SK-N-SH (cell line): ENCODE results near the gene PSAT1. TPM values are rescaled to one million over a fixed set of nuclear protein-coding genes. Genes with fewer than 3 reads are reported as not detected.

ENCODE experiments used
- CTCF ChIA-PET: fragments of 300-600, 350-600 bp; formaldehyde crosslinking; extraction: SDS; loops from one replicate; lab custom pipeline; 2021; lab: Yijun Ruan, JAX
- POLR2A ChIA-PET: fragments of 350-600 bp; sonication (Branson Sonifier 250); formaldehyde crosslinking; extraction: SDS; loops from one replicate; lab custom pipeline; 2020; ENCODE audit warnings: antibody characterized with exemption, inconsistent platforms; lab: Yijun Ruan, JAX
- DNase-seq: peaks from one replicate; pipeline ENCODE4 v3.0.0; 2012
- H2AFZ ChIP-seq: fragments of 200-600 bp; sonication (generic); 2 replicates; pipeline ENCODE4 v1.8.1; 2016; ENCODE audit warnings: antibody characterized with exemption, mild to moderate bottlenecking, low read depth
- H3F3A ChIP-seq: fragments of 200-600 bp; sonication (generic); replicated peaks from 2 replicates; pipeline ENCODE3; 2016; ENCODE audit warnings: antibody characterized with exemption, mild to moderate bottlenecking; ENCODE audit not compliant: insufficient read depth
- H3K27ac ChIP-seq, 2 experiments: fragments of 200-500 bp in 1 of 2; fragments of 200-600 bp in 1 of 2; sonication (Bioruptor generic) in 1 of 2; sonication (generic), shearing (Covaris generic) in 1 of 2; 2 replicates each; pipeline versions ENCODE4 v1.5.1 to v1.6.1; 2014 to 2016; ENCODE audit warnings: low read depth in 2 of 2, inconsistent platforms in 1 of 2, low read length in 1 of 2, mild to moderate bottlenecking in 1 of 2, mixed read lengths in 1 of 2
- H3K27me3 ChIP-seq: fragments of 200-600 bp; sonication (generic), shearing (Covaris generic); 2 replicates; pipeline ENCODE4 v1.6.1; 2016; ENCODE audit warnings: mixed run types; ENCODE audit not compliant: insufficient read depth
- H3K36me3 ChIP-seq, 2 experiments: fragments of 200-500 bp in 1 of 2; fragments of 200-600 bp in 1 of 2; sonication (Bioruptor generic) in 1 of 2; sonication (generic) in 1 of 2; replicated peaks in 1 of 2; 2 replicates each; pipeline versions ENCODE3 to v1.5.1; 2014 to 2016; ENCODE audit warnings: low read length in 1 of 2, mild to moderate bottlenecking in 1 of 2; ENCODE audit not compliant: insufficient read depth in 2 of 2, control insufficient read depth in 1 of 2
- H3K4me1 ChIP-seq, 2 experiments: fragments of 200-500 bp in 1 of 2; fragments of 200-600 bp in 1 of 2; sonication (Bioruptor generic) in 1 of 2; sonication (generic), shearing (Covaris generic) in 1 of 2; 2 replicates each; pipeline versions ENCODE4 v1.5.1 to v1.6.1; 2014 to 2016; ENCODE audit warnings: low read depth in 1 of 2, low read length in 1 of 2, mixed run types in 1 of 2; ENCODE audit not compliant: insufficient read depth in 2 of 2, control insufficient read depth in 1 of 2
- H3K4me2 ChIP-seq: fragments of 200-600 bp; sonication (generic), shearing (Covaris generic); 2 replicates; pipeline ENCODE4 v1.6.1; 2017; ENCODE audit warnings: mixed run types
- H3K4me3 ChIP-seq, 2 experiments: fragments of 200-500 bp in 1 of 2; fragments of 200-600 bp in 1 of 2; sonication (Bioruptor generic) in 1 of 2; sonication (generic), shearing (Covaris generic) in 1 of 2; 2 replicates each; pipeline versions ENCODE4 v1.5.1 to v1.8.1; 2014 to 2016; ENCODE audit warnings: low read depth in 2 of 2, inconsistent platforms in 1 of 2, low read length in 1 of 2, mild to moderate bottlenecking in 1 of 2, mixed read lengths in 1 of 2, moderate library complexity in 1 of 2
- H3K79me2 ChIP-seq: fragments of 200-600 bp; sonication (generic); 2 replicates; pipeline ENCODE4 v1.8.1; 2017; ENCODE audit warnings: mild to moderate bottlenecking; ENCODE audit not compliant: insufficient read depth
- H3K9ac ChIP-seq: fragments of 200-600 bp; sonication (generic); 2 replicates; pipeline ENCODE4 v1.6.1; 2017; ENCODE audit warnings: mixed run types
- H3K9me2 ChIP-seq: fragments of 200-600 bp; sonication (generic); 2 replicates; pipeline ENCODE4 v1.6.1; 2017; ENCODE audit warnings: mixed run types
- H3K9me3 ChIP-seq: fragments of 200-600 bp; sonication (generic); 2 replicates; pipeline ENCODE4 v1.6.1; 2017; ENCODE audit warnings: mixed run types, mild to moderate bottlenecking, moderate library complexity
- H4K20me1 ChIP-seq: fragments of 200-600 bp; sonication (generic); 2 replicates; pipeline ENCODE4 v1.6.1; 2017; ENCODE audit warnings: mild to moderate bottlenecking, mixed run types; ENCODE audit not compliant: insufficient read depth
- CHD2 ChIP-seq: fragments of 150-350 bp; IDR thresholded peaks from 2 replicates; pipeline ENCODE4 v1.6.1; 2018; ENCODE audit warnings: low read length; ENCODE audit not compliant: partially characterized antibody
- ELF1 ChIP-seq: IDR thresholded peaks from 2 replicates; pipeline ENCODE4 v1.4.0; 2012
- JUND ChIP-seq: IDR thresholded peaks from 2 replicates; pipeline ENCODE4 v1.4.0; 2012
- MAX ChIP-seq: IDR thresholded peaks from 2 replicates; pipeline ENCODE4 v1.4.0; 2012; ENCODE audit warnings: low read depth
- NFIC ChIP-seq: IDR thresholded peaks from 2 replicates; pipeline ENCODE4 v1.4.0; 2012; ENCODE audit warnings: borderline replicate concordance
- RAD21 ChIP-seq: IDR thresholded peaks from 2 replicates; pipeline ENCODE4 v1.6.1; 2012; ENCODE audit warnings: mild to moderate bottlenecking, low read length
- RCOR1 ChIP-seq: fragments of 150-350 bp; IDR thresholded peaks from 2 replicates; pipeline ENCODE4 v1.6.1; 2017; ENCODE audit warnings: antibody characterized with exemption, low read length
- SIN3A ChIP-seq: IDR thresholded peaks from 2 replicates; pipeline ENCODE4 v1.6.1; 2012; ENCODE audit warnings: low read depth, mild to moderate bottlenecking, low read length, moderate library complexity, borderline replicate concordance
- SMC3 ChIP-seq: IDR thresholded peaks from 2 replicates; pipeline ENCODE4 v1.6.1; 2012; ENCODE audit warnings: low read depth, low read length, improper control_type of control experiment
- TEAD4 ChIP-seq: IDR thresholded peaks from 2 replicates; pipeline ENCODE4 v1.4.0; 2012; ENCODE audit warnings: mild to moderate bottlenecking, borderline replicate concordance; ENCODE audit not compliant: insufficient read depth
- USF1 ChIP-seq: IDR thresholded peaks from 2 replicates; pipeline ENCODE4 v1.4.0; 2012; ENCODE audit warnings: low read depth, borderline replicate concordance
- WGBS: methylation state at CpG from one replicate; pipeline ENCODE4 v1.1.6; 2017; ENCODE audit warnings: low lambda C conversion rate; 5-methylcytosine and 5-hydroxymethylcytosine counted together
- polyA plus RNA-seq, 3 experiments: library from polyadenylated mRNA; depleted of rRNA; stranded (reverse); fragments of >200 nt; gene quantifications; 2 replicates each; pipeline ENCODE4 v1.2.3, GENCODE V29; 2012
- TF ChIP-seq, protein P1 (sequence below): IDR thresholded peaks from 2 replicates; pipeline ENCODE4 v1.6.1; 2012; ENCODE audit warnings: mild to moderate bottlenecking, low read depth, low read length, moderate library complexity
- TF ChIP-seq, protein P2 (sequence below): fragments of 200-600 bp; sonication (generic); IDR thresholded peaks from 2 replicates; pipeline ENCODE4 v1.6.1; 2017; ENCODE audit warnings: antibody characterized with exemption, mild to moderate bottlenecking, moderate library complexity

The PSAT1 gene
- polyA plus RNA-seq, 1 of the 3 experiments (the other 2 are of a cell fraction): 37.0 TPM

GRCh38 chr9:78369639-78370219 is 72.8 kb downstream of the PSAT1 start:
- peaks cover 0 to 5% of the 10 kb centered on the region in 2 experiments; a peak in 1 of 4 replicates for H3K4me1 ChIP-seq
- no peaks in the 10 kb centered on the region for H3K9me3 ChIP-seq
- DNase-seq: peak; percentile 79
- H2AFZ ChIP-seq: no peak overlapping the region
- H3K4me2 ChIP-seq: no peak overlapping the region
- no peaks in the 10 kb centered on the region for H3K79me2 ChIP-seq
- H3K27ac ChIP-seq: no peak overlapping the region
- H3K27me3 ChIP-seq: no peaks in the 10 kb centered on the region; the same call in 1 of the 2 replicates
- no peaks in the 10 kb centered on the region for H3K9me2 ChIP-seq
- H4K20me1 ChIP-seq: no peaks in the 10 kb centered on the region
- H3K9ac ChIP-seq: no peak overlapping the region
- no peaks in the 10 kb centered on the region for H3F3A ChIP-seq
- no peaks in the 10 kb centered on the region for H3K36me3 ChIP-seq
- CTCF ChIA-PET: interaction anchor here (0.5 to 5.7 kb wide), 50 partner anchors 9 to 926 kb away, joined by 3 to 82 read pairs (median 4); partner anchors contain the start of gene PSAT1
- POLR2A ChIA-PET: interaction anchor here (0.6 to 1.7 kb wide), 2 partner anchors 73 to 1202 kb away, joined by 3 to 7 read pairs; partner anchors contain the start of gene PSAT1
- 40% methylated on average over 8 of the region's 8 CpGs for WGBS
- TF ChIP-seq JUND: no peak
- TF ChIP-seq CHD2: no peak
- TF ChIP-seq RAD21: peak; percentile 90
- TF ChIP-seq USF1: no peak
- no peak for TF ChIP-seq NFIC
- TF ChIP-seq SIN3A: no peak
- TF ChIP-seq RCOR1: no peak
- TF ChIP-seq ELF1: no peak
- TF ChIP-seq, protein P1, sequence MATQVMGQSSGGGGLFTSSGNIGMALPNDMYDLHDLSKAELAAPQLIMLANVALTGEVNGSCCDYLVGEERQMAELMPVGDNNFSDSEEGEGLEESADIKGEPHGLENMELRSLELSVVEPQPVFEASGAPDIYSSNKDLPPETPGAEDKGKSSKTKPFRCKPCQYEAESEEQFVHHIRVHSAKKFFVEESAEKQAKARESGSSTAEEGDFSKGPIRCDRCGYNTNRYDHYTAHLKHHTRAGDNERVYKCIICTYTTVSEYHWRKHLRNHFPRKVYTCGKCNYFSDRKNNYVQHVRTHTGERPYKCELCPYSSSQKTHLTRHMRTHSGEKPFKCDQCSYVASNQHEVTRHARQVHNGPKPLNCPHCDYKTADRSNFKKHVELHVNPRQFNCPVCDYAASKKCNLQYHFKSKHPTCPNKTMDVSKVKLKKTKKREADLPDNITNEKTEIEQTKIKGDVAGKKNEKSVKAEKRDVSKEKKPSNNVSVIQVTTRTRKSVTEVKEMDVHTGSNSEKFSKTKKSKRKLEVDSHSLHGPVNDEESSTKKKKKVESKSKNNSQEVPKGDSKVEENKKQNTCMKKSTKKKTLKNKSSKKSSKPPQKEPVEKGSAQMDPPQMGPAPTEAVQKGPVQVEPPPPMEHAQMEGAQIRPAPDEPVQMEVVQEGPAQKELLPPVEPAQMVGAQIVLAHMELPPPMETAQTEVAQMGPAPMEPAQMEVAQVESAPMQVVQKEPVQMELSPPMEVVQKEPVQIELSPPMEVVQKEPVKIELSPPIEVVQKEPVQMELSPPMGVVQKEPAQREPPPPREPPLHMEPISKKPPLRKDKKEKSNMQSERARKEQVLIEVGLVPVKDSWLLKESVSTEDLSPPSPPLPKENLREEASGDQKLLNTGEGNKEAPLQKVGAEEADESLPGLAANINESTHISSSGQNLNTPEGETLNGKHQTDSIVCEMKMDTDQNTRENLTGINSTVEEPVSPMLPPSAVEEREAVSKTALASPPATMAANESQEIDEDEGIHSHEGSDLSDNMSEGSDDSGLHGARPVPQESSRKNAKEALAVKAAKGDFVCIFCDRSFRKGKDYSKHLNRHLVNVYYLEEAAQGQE: no peak
- no peak for TF ChIP-seq TEAD4
- TF ChIP-seq, protein P2, sequence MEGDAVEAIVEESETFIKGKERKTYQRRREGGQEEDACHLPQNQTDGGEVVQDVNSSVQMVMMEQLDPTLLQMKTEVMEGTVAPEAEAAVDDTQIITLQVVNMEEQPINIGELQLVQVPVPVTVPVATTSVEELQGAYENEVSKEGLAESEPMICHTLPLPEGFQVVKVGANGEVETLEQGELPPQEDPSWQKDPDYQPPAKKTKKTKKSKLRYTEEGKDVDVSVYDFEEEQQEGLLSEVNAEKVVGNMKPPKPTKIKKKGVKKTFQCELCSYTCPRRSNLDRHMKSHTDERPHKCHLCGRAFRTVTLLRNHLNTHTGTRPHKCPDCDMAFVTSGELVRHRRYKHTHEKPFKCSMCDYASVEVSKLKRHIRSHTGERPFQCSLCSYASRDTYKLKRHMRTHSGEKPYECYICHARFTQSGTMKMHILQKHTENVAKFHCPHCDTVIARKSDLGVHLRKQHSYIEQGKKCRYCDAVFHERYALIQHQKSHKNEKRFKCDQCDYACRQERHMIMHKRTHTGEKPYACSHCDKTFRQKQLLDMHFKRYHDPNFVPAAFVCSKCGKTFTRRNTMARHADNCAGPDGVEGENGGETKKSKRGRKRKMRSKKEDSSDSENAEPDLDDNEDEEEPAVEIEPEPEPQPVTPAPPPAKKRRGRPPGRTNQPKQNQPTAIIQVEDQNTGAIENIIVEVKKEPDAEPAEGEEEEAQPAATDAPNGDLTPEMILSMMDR: peak; percentile 86
- no peak for TF ChIP-seq MAX
- TF ChIP-seq SMC3: peak; percentile 85
- TF ChIP-seq, all 33 proteins: peak for 3
- H3K4me3 ChIP-seq: peak overlapping the region in 1 of 2 experiments; percentile 36; a peak in 1 of 4 replicates
